ENCODE results near the gene IFNL1.

DNA sequence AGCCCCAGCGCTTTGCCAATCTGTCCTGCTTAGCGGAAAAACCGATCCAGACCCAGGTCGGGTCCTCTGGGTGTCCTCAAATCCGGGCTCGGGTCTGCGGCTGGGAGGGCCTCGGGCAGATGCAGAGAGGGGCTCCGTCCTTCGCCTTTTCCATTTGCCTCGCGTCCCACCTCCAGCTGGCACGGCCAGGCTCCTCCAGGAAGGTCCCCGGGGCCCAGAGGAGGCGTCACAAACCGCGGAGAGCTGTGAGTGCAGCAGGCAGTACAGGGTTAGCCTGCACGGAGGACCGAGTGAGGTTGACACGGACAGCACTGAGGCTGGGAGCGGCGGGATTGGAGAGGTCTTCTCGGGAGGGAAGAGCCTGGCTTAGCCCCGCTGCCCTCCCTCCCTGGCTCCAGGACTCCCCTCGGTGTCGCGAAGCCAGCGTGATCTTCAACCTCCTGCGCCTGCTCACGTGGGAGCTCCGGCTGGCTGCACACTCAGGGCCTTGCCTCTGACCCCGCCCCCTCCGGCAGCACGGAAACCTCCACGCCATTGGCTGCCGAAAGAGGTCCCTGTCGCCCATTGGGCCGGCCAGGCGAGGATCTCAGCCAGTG, 30.8 kb upstream of the IFNL1 start:
- no peak for TF ChIP-seq POLR2AphosphoS5 (IDR thresholded peaks at IDR 0.05; ENCODE audit: control insufficient read depth, insufficient read depth, low read depth, low read length)
- TF ChIP-seq CREB1 (IDR thresholded peaks at IDR 0.05) = no peak
- TF ChIP-seq CREB1 (CRISPR knock-in tag; IDR thresholded peaks at IDR 0.05) = no peak
- TF ChIP-seq, protein P1, sequence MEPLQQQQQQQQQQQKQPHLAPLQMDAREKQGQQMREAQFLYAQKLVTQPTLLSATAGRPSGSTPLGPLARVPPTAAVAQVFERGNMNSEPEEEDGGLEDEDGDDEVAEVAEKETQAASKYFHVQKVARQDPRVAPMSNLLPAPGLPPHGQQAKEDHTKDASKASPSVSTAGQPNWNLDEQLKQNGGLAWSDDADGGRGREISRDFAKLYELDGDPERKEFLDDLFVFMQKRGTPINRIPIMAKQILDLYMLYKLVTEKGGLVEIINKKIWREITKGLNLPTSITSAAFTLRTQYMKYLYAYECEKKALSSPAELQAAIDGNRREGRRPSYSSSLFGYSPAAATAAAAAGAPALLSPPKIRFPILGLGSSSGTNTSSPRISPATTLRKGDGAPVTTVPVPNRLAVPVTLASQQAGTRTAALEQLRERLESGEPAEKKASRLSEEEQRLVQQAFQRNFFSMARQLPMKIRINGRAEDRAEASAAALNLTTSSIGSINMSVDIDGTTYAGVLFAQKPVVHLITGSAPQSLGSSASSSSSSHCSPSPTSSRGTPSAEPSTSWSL (CRISPR knock-in tag; IDR thresholded peaks at IDR 0.05; ENCODE audit: borderline replicate concordance) = no peak
- TF ChIP-seq TCF7 (IDR thresholded peaks at IDR 0.05; ENCODE audit: borderline replicate concordance) = no peak
- no peak for TF ChIP-seq ZNF274 (IDR thresholded peaks at IDR 0.05; ENCODE audit: borderline replicate concordance, low read depth, low read length)
- no peak for TF ChIP-seq NFIC (IDR thresholded peaks at IDR 0.05)
